K562 (cell line): Measurements from ENCODE around the gene CCDC194. TPM values are rescaled to one million over a fixed set of nuclear protein-coding genes. Genes with fewer than 3 reads are reported as not detected.

ENCODE experiments used
- ATAC-seq: fragments of 200-7000 bp; cut with Tn5 transposase; 3 replicates; pipeline ENCODE4 v1.9.1; 2020; ENCODE audit warnings: moderate library complexity
- BruUV-seq: library from RNA; stranded (reverse); fragments of 400-500 nt; replicated peaks from 2 replicates; lab custom pipeline; 2021; lab: Mats Ljungman, UMichigan
- CTCF ChIA-PET: fragments of 300-600 bp; formaldehyde crosslinking; extraction: SDS; loops from one replicate; lab custom pipeline; 2021; ENCODE audit warnings: low intra/inter-chr PET ratio; lab: Yijun Ruan, JAX
- POLR2A ChIA-PET: fragments of 300-600, 350-650 bp; sonication (Branson Sonifier 250); formaldehyde crosslinking; extraction: SDS; loops from one replicate; lab custom pipeline; 2021; ENCODE audit warnings: antibody characterized with exemption, inconsistent platforms; lab: Yijun Ruan, JAX
- DNase-seq, 4 experiments: peaks; one replicate each; pipeline versions ENCODE4 v3.0.0 to v3.0.0-alpha.2; 2011 to 2018; ENCODE audit warnings: low spot score in 3 of 4, mixed read lengths in 3 of 4; ENCODE audit errors: extremely low read depth in 1 of 4
- FAIRE-seq: peaks from 2 replicates; lab custom pipeline; 2011; peaks lifted over from hg19 to GRCh38; lab: Jason Lieb, UNC
- H2AFZ ChIP-seq: 2 replicates; pipeline ENCODE4 v1.6.0; 2011; ENCODE audit warnings: low read depth, low read length, control low read depth, inconsistent platforms
- H3K27ac ChIP-seq: fragments of 200-600 bp; 3 replicates; pipeline ENCODE4 v1.8.0; 2011; ENCODE audit warnings: low read depth, mild to moderate bottlenecking, control low read depth, inconsistent platforms, low read length, moderate library complexity, mixed read lengths; ENCODE audit errors: extremely low read depth
- H3K27me3 ChIP-seq, 2 experiments: fragments of 300-600 bp in 1 of 2; 2 replicates in 1 of 2; 3 replicates in 1 of 2; pipeline versions ENCODE4 v1.6.0 to v1.8.0; 2011; ENCODE audit warnings: inconsistent platforms in 2 of 2, low read length in 2 of 2, mild to moderate bottlenecking in 1 of 2, mixed read lengths in 1 of 2, moderate library complexity in 1 of 2; ENCODE audit not compliant: control insufficient read depth in 2 of 2, insufficient read depth in 2 of 2
- H3K36me3 ChIP-seq: fragments of 300-600 bp; 3 replicates; pipeline ENCODE4 v1.8.0; 2011; ENCODE audit warnings: mild to moderate bottlenecking, low read length, inconsistent platforms; ENCODE audit not compliant: control insufficient read depth, insufficient read depth
- H3K4me1 ChIP-seq, 2 experiments: fragments of 200-600 bp in 1 of 2; replicated peaks in 1 of 2; 2 replicates in 1 of 2; 3 replicates in 1 of 2; pipeline versions ENCODE4 v1.5.1 to v1.8.0; 2011; ENCODE audit warnings: inconsistent platforms in 2 of 2, low read length in 2 of 2, mild to moderate bottlenecking in 1 of 2, mixed read lengths in 1 of 2, moderate library complexity in 1 of 2; ENCODE audit not compliant: control insufficient read depth in 2 of 2, insufficient read depth in 2 of 2
- H3K4me2 ChIP-seq: 2 replicates; pipeline ENCODE4 v1.6.1; 2011; ENCODE audit warnings: low read length, control low read depth, inconsistent platforms, mixed read lengths; ENCODE audit not compliant: insufficient read depth
- H3K4me3 ChIP-seq: fragments of 200-600 bp; sonication (generic), shearing (Covaris generic); 2 replicates; pipeline ENCODE4 v1.5.1; 2016; ENCODE audit warnings: control low read depth, inconsistent platforms
- H3K79me2 ChIP-seq: fragments of 200-600 bp; 3 replicates; pipeline ENCODE4 v1.8.0; 2011; ENCODE audit warnings: low read length, inconsistent platforms; ENCODE audit not compliant: control insufficient read depth, insufficient read depth
- H3K9ac ChIP-seq, 2 experiments: 2 replicates each; pipeline versions ENCODE4 v1.6.0 to v1.6.1; 2011; ENCODE audit warnings: low read depth in 2 of 2, low read length in 2 of 2, control low read depth in 1 of 2, inconsistent platforms in 1 of 2, mild to moderate bottlenecking in 1 of 2, mixed read lengths in 1 of 2; ENCODE audit not compliant: insufficient read depth in 1 of 2
- H3K9me1 ChIP-seq: one replicate; pipeline ENCODE4 v1.6.0; 2011; ENCODE audit warnings: inconsistent platforms, mild to moderate bottlenecking, low read length, moderate library complexity; ENCODE audit not compliant: control insufficient read depth, insufficient read depth
- H3K9me3 ChIP-seq: replicated peaks from 2 replicates; pipeline ENCODE4 v1.5.1; 2011; ENCODE audit warnings: low read depth, low read length, inconsistent platforms; ENCODE audit not compliant: control insufficient read depth, insufficient read depth
- H4K20me1 ChIP-seq: replicated peaks from 2 replicates; pipeline ENCODE4 v1.6.1; 2011; ENCODE audit warnings: low read length, inconsistent platforms, mixed read lengths; ENCODE audit not compliant: control insufficient read depth, insufficient read depth
- BCOR ChIP-seq: fragments of 450-650 bp; IDR thresholded peaks from 2 replicates; pipeline ENCODE4 v1.6.1; 2016
- CBX8 ChIP-seq: fragments of 200-600 bp; sonication (generic); IDR thresholded peaks from 2 replicates; pipeline ENCODE4 v1.6.1; 2012; ENCODE audit warnings: borderline replicate concordance, mixed run types, low read depth, mild to moderate bottlenecking, moderate library complexity, mixed read lengths, low read length, control low read depth, inconsistent platforms; ENCODE audit not compliant: poor library complexity, severe bottlenecking; ENCODE audit errors: extremely low read depth
- E2F5 ChIP-seq: sonication (generic); formaldehyde crosslinking; IDR thresholded peaks from 2 replicates; pipeline ENCODE4 v1.8.0; 2022; ENCODE audit warnings: mild to moderate bottlenecking, missing genetic modification reagents
- E2F6 ChIP-seq, 2 experiments: IDR thresholded peaks; 2 replicates each; pipeline ENCODE4 v1.6.1; 2011; ENCODE audit warnings: borderline replicate concordance in 1 of 2, control low read depth in 1 of 2, low read depth in 1 of 2, low read length in 1 of 2, mild to moderate bottlenecking in 1 of 2, mixed read lengths in 1 of 2, moderate library complexity in 1 of 2; ENCODE audit not compliant: insufficient read depth in 1 of 2, insufficient read length in 1 of 2, poor library complexity in 1 of 2, severe bottlenecking in 1 of 2; ENCODE audit errors: extremely low read depth in 1 of 2
- FOXJ2 ChIP-seq: fragments of 200-800 bp; sonication (Bioruptor generic); IDR thresholded peaks from 2 replicates; pipeline ENCODE4 v1.6.1; 2016; ENCODE audit warnings: missing genetic modification characterization, missing compliant biosample characterization
- HDAC8 ChIP-seq: fragments of 450-650 bp; IDR thresholded peaks from 2 replicates; pipeline ENCODE4 v1.6.1; 2016; ENCODE audit warnings: mild to moderate bottlenecking, missing genetic modification characterization, moderate library complexity, missing compliant biosample characterization
- ILF3 ChIP-seq: fragments of 450-650 bp; IDR thresholded peaks from 2 replicates; pipeline ENCODE4 v1.6.1; 2018; ENCODE audit warnings: antibody characterized with exemption, mild to moderate bottlenecking, moderate library complexity, borderline replicate concordance
- NR3C1 ChIP-seq: sonication (generic); formaldehyde crosslinking; IDR thresholded peaks from 2 replicates; pipeline ENCODE4 v1.8.1; 2022; ENCODE audit warnings: missing genetic modification reagents
- RBM25 ChIP-seq: fragments of 200-400 bp; formaldehyde crosslinking; IDR thresholded peaks from 2 replicates; pipeline ENCODE4 v1.6.1; 2018; ENCODE audit warnings: low read length, low read depth, moderate library complexity; ENCODE audit not compliant: severe bottlenecking
- SIN3B ChIP-seq: fragments of 450-650 bp; IDR thresholded peaks from 2 replicates; pipeline ENCODE4 v1.6.1; 2017; ENCODE audit warnings: low read depth, mild to moderate bottlenecking, moderate library complexity
- SMAD2 ChIP-seq: fragments of 150-350 bp; IDR thresholded peaks from 2 replicates; pipeline ENCODE4 v1.6.1; 2014; ENCODE audit warnings: low read depth, mild to moderate bottlenecking, low read length
- SNRNP70 ChIP-seq: fragments of 200-400 bp; formaldehyde crosslinking; optimal IDR thresholded peaks from 2 replicates; pipeline ENCODE3; 2017; ENCODE audit warnings: low read depth, low read length
- TAF9B ChIP-seq: fragments of 450-650 bp; IDR thresholded peaks from 2 replicates; pipeline ENCODE4 v1.6.1; 2018; ENCODE audit warnings: mild to moderate bottlenecking; ENCODE audit not compliant: partially characterized antibody
- YY1 ChIP-seq, 3 experiments: IDR thresholded peaks; 2 replicates each; pipeline ENCODE4 v1.6.1; 2011; ENCODE audit warnings: low read length in 2 of 3, mild to moderate bottlenecking in 2 of 3, moderate library complexity in 2 of 3, borderline replicate concordance in 1 of 3, control low read depth in 1 of 3, low read depth in 1 of 3; ENCODE audit not compliant: insufficient read depth in 3 of 3, insufficient replicate concordance in 2 of 3, control insufficient read depth in 1 of 3, insufficient read length in 1 of 3; ENCODE audit errors: extremely low read depth in 1 of 3
- ZNF174 ChIP-seq: fragments of 250-450 bp; sonication (Bioruptor Pico); IDR thresholded peaks from 2 replicates; pipeline ENCODE4 v1.4.0; 2020; ENCODE audit warnings: mild to moderate bottlenecking
- ZZZ3 ChIP-seq: fragments of 450-650 bp; IDR thresholded peaks from 2 replicates; pipeline ENCODE4 v1.6.1; 2016; ENCODE audit warnings: antibody characterized with exemption, mild to moderate bottlenecking, moderate library complexity
- WGBS: fragments of 100-300 bp; shearing (Covaris generic); methylation state at CpG from one replicate; pipeline ENCODE4 v1.1.6; 2016; ENCODE audit warnings: low coverage, mixed read lengths; ENCODE audit not compliant: insufficient coverage; ENCODE audit errors: missing lambda C conversion rate; 5-methylcytosine and 5-hydroxymethylcytosine counted together
- in situ Hi-C: fragments of 300-500 bp; cut with MboI; formaldehyde crosslinking; loops from 4 replicates; pipeline ENCODE4 v1.15.0; 2018; ENCODE audit warnings: inconsistent platforms, mixed read lengths
- intact Hi-C: fragments of 100-400 bp; cut with micrococcal nuclease; formaldehyde crosslinking; loops from 2 replicates; pipeline ENCODE4 v1.14.2; 2022
- polyA plus RNA-seq, 8 experiments: library from polyadenylated mRNA; depleted of rRNA in 4 of 8; stranded (reverse) in 5 of 8; unstranded in 3 of 8; fragments of >200 nt; fragmentation: Nextera tagmentation in 2 of 8; fragmentation: Illumina TruSeq in 1 of 8; extraction: Ambion mirVana in 2 of 8; extraction: Trizol in 1 of 8; gene quantifications; 2 replicates each; pipeline versions ENCODE4 v1.2.1 to v1.2.3, GENCODE V29; 2011 to 2014; ENCODE audit warnings: inconsistent platforms in 1 of 8, missing spikeins in 1 of 8
- total RNA-seq, 7 experiments: library from RNA; depleted of rRNA in 6 of 7; stranded (reverse); fragments of >200 nt in 6 of 7; fragmentation: Illumina TruSeq in 2 of 7; extraction: Trizol in 2 of 7; gene quantifications; 2 replicates each; pipeline versions ENCODE4 v1.2.1 to v1.2.3, GENCODE V29; 2011 to 2021; ENCODE audit warnings: low replicate concordance in 1 of 7

The CCDC194 gene
- total and polyA plus RNA-seq, 9 of the 15 experiments (the other 6 are each of a cell fraction or from before 2014, with no cell fraction given) = 0.13 to 1.3 (median 0.39) TPM; not detected in 3

GRCh38 chr19:17380426-17381138, 13.4 kb downstream of the CCDC194 start:
- Histone ChIP-seq H3K4me3 (no peak overlapping the region), H3K9ac (no peak overlapping the region), H3K27me3 (no peaks in the 10 kb centered on the region), H3K27ac (no peak overlapping the region), H3K9me1 (no peaks in the 10 kb centered on the region), H3K79me2 (no peaks in the 10 kb centered on the region), H2AFZ (no peak overlapping the region), H3K4me2 (no peak overlapping the region), H3K4me1 (peaks cover 15 to 18% of the 10 kb centered on the region in 2 experiments; a peak in 4 of 5 replicates), H3K9me3 (peaks cover 3% of the 10 kb centered on the region; the same call in 1 of the 2 replicates), H3K36me3 (no peaks in the 10 kb centered on the region), H4K20me1 (no peaks in the 10 kb centered on the region)
- FAIRE-seq (no peak), ATAC-seq (no peak), DNase-seq (no peak)
- BruUV-seq = no TSS peak
- ChIA-PET CTCF (interaction anchor here (0.6 kb wide), 1 partner anchor 80 kb away, joined by 3 read pairs; no protein-coding TSS in a partner anchor), POLR2A (no interaction called here)
- in situ Hi-C loops (loop anchor here (10.0 kb wide), 1 partner anchor 316 kb away; no protein-coding TSS in a partner anchor), intact Hi-C loops (no loop called here)
- WGBS = 74% methylated on average over 5 of the region's 5 CpGs
- no peak for TF ChIP-seq HDAC8 (tag)
- TF ChIP-seq ZZZ3 = no peak
- TF ChIP-seq SMAD2 = no peak
- TF ChIP-seq E2F6 (IDR thresholded peaks at IDR 0.05; ENCODE audit: borderline replicate concordance in 1 of 2, extremely low read depth in 1 of 2, insufficient read depth in 1 of 2, insufficient read length in 1 of 2, low read depth in 1 of 2, low read length in 1 of 2, poor library complexity in 1 of 2, severe bottlenecking in 1 of 2) = no peak
- TF ChIP-seq FOXJ2 (tag) = no peak
- no peak for TF ChIP-seq YY1 (IDR thresholded peaks at IDR 0.05; ENCODE audit: borderline replicate concordance in 1 of 3, control insufficient read depth in 1 of 3, extremely low read depth in 1 of 3, insufficient read depth in 3 of 3, insufficient read length in 1 of 3, insufficient replicate concordance in 2 of 3, low read depth in 1 of 3, low read length in 2 of 3)
- TF ChIP-seq NR3C1 (CRISPR knock-in tag) = no peak
- TF ChIP-seq CBX8 = no peak
- TF ChIP-seq E2F5 (CRISPR knock-in tag) = no peak
- no peak for TF ChIP-seq ILF3
- TF ChIP-seq RBM25 = peak; percentile 93
- TF ChIP-seq BCOR = peak; percentile 39; the same call in 1 of the 2 replicates
- TF ChIP-seq ZNF174 (CRISPR knock-in tag) = no peak
- TF ChIP-seq SNRNP70 = no peak
- TF ChIP-seq TAF9B = no peak
- no peak for TF ChIP-seq SIN3B
